GM19463 (cell line): ENCODE data around the gene FOXP3.

ENCODE experiments used
- ATAC-seq: cut with Tn5 transposase; IDR thresholded peaks from one replicate; pipeline ENCODE4 v1.9.1; 2021; ENCODE audit warnings: mild to moderate bottlenecking, moderate library complexity; ENCODE audit not compliant: unreplicated experiment

The FOXP3 gene

GRCh38 chrX:49254639-49255038 is 9.9 kb downstream of the FOXP3 start:
- ATAC-seq, result no peak

- no peak for ATAC-seq
These were observed 13.2 kb downstream of the FOXP3 start for GRCh38 chrX:49251325-49251724.

- ATAC-seq, result no peak
These were observed 13.9 kb downstream of the FOXP3 start for GRCh38 chrX:49250578-49250977.

- no peak for ATAC-seq
These were observed 14.4 kb downstream of the FOXP3 start for GRCh38 chrX:49250066-49250465.

- no peak for ATAC-seq
These were observed 14.9 kb downstream of the FOXP3 start for GRCh38 chrX:49249616-49250015.

- ATAC-seq, result no peak
These were observed 15.4 kb downstream of the FOXP3 start for GRCh38 chrX:49249071-49249470.

- no peak for ATAC-seq
These were observed 16.3 kb downstream of the FOXP3 start for GRCh38 chrX:49247916-49248811.

GRCh38 chrX:49247346-49247745 is 17.2 kb downstream of the FOXP3 start:
- no peak for ATAC-seq

- ATAC-seq, result no peak
These were observed 18.0 kb downstream of the FOXP3 start for GRCh38 chrX:49246541-49246940.

GRCh38 chrX:49244207-49244606 is 20.3 kb downstream of the FOXP3 start:
- no peak for ATAC-seq

- no peak for ATAC-seq
These were observed 21.3 kb downstream of the FOXP3 start for GRCh38 chrX:49243166-49243565.

- ATAC-seq, result no peak
These were observed 21.9 kb downstream of the FOXP3 start for GRCh38 chrX:49242545-49243066.

- no peak for ATAC-seq
These were observed 25.8 kb downstream of the FOXP3 start for GRCh38 chrX:49238735-49239134.

GRCh38 chrX:49237060-49237459 is 27.4 kb downstream of the FOXP3 start:
- no peak for ATAC-seq

GRCh38 chrX:49233887-49234555 is 30.5 kb downstream of the FOXP3 start:
- no peak for ATAC-seq

GRCh38 chrX:49233176-49233575 is 31.3 kb downstream of the FOXP3 start, which contains the start of gene CACNA1F:
CACNA1F (minus strand) TSS chrX:49233340; CDS start chrX:49233309, 31 bp downstream.
- no peak for ATAC-seq

GRCh38 chrX:49232525-49232924 is 32.0 kb downstream of the FOXP3 start:
- no peak for ATAC-seq

GRCh38 chrX:49231333-49232000 is 33.0 kb downstream of the FOXP3 start:
- no peak for ATAC-seq

GRCh38 chrX:49230500-49231232 is 33.8 kb downstream of the FOXP3 start:
- peak; percentile 60 for ATAC-seq

GRCh38 chrX:49228185-49228584 is 36.3 kb downstream of the FOXP3 start:
- ATAC-seq, result no peak

GRCh38 chrX:49227726-49228125 is 36.8 kb downstream of the FOXP3 start:
- ATAC-seq, result no peak
